Mesothelial cell of epicardium (in vitro differentiated cells): ENCODE results near the gene PTCRA. TPM values are rescaled to one million over a fixed set of nuclear protein-coding genes. Genes with fewer than 3 reads are reported as not detected.

Experiments
- DNase-seq, 2 experiments: peaks; one replicate each; pipeline ENCODE4 v3.0.0; 2021; ENCODE audit warnings: low spot score in 2 of 2; ENCODE audit not compliant: unreplicated experiment in 2 of 2
- H3K27ac Mint-ChIP-seq: 2 replicates; pipeline ENCODE4 v1.8.0; 2021; ENCODE audit warnings: mixed read lengths
- H3K27me3 Mint-ChIP-seq: 2 replicates; pipeline ENCODE4 v1.8.0; 2021; ENCODE audit warnings: low read depth, mixed read lengths
- H3K36me3 Mint-ChIP-seq: 2 replicates; pipeline ENCODE4 v1.8.0; 2021; ENCODE audit warnings: mixed read lengths
- H3K4me1 Mint-ChIP-seq: 2 replicates; pipeline ENCODE4 v1.8.0; 2021; ENCODE audit warnings: mixed read lengths
- H3K4me3 Mint-ChIP-seq: 2 replicates; pipeline ENCODE4 v1.8.0; 2021; ENCODE audit warnings: mild to moderate bottlenecking, moderate library complexity, mixed read lengths
- H3K9me3 Mint-ChIP-seq: 2 replicates; pipeline ENCODE4 v1.8.0; 2021; ENCODE audit warnings: mixed read lengths
- total RNA-seq: library from RNA; stranded (reverse); gene quantifications from 3 replicates; pipeline ENCODE4 v1.2.1, GENCODE V29; 2021
- TF ChIP-seq, protein P1 (sequence below): fragments of 200-600 bp; sonication (generic); IDR thresholded peaks from one replicate; pipeline ENCODE4 v1.5.0; 2021; ENCODE audit warnings: antibody characterized with exemption; ENCODE audit not compliant: unreplicated experiment

Gene PTCRA
- total RNA-seq, 1 donor from 2014 or later = not detected

DNA sequence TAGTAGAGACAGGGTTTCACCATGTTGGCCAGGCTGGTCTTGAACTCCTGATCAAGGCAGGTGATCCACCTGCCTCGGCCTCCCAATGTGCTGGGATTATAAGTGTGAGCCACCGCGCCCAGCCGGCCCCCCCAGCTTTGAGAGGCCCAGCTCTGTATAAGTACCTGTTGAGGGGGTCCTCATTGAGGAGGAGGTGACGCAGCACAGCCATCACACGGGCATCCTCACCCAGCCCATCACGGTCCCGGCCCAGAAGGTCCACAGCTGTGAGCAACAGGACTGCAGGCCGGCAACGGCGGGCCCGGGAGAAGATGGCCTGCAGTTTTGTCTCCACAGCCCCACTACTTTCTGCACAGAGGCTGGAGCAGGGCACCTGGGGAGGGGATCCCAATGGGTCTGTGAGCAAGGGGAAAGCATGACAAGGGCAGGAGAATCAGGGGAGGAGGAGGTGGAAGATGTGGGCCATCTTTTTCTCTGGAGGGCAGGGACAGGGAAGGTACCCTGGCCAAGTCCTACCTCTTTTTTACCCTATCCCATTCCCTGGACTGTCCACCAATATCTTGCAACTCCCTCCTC, 52.4 kb downstream of the PTCRA start:
- no peaks in the 10 kb centered on the region for H3K4me1 Mint-ChIP-seq
- H3K27me3 Mint-ChIP-seq = no peaks in the 10 kb centered on the region
- H3K9me3 Mint-ChIP-seq = no peaks in the 10 kb centered on the region
- DNase-seq = no peak
- peaks cover 11% of the 10 kb centered on the region for H3K36me3 Mint-ChIP-seq
- H3K4me3 Mint-ChIP-seq = no peak overlapping the region
- H3K27ac Mint-ChIP-seq = no peak overlapping the region
- TF ChIP-seq, protein P1, sequence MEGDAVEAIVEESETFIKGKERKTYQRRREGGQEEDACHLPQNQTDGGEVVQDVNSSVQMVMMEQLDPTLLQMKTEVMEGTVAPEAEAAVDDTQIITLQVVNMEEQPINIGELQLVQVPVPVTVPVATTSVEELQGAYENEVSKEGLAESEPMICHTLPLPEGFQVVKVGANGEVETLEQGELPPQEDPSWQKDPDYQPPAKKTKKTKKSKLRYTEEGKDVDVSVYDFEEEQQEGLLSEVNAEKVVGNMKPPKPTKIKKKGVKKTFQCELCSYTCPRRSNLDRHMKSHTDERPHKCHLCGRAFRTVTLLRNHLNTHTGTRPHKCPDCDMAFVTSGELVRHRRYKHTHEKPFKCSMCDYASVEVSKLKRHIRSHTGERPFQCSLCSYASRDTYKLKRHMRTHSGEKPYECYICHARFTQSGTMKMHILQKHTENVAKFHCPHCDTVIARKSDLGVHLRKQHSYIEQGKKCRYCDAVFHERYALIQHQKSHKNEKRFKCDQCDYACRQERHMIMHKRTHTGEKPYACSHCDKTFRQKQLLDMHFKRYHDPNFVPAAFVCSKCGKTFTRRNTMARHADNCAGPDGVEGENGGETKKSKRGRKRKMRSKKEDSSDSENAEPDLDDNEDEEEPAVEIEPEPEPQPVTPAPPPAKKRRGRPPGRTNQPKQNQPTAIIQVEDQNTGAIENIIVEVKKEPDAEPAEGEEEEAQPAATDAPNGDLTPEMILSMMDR = no peak

DNA sequence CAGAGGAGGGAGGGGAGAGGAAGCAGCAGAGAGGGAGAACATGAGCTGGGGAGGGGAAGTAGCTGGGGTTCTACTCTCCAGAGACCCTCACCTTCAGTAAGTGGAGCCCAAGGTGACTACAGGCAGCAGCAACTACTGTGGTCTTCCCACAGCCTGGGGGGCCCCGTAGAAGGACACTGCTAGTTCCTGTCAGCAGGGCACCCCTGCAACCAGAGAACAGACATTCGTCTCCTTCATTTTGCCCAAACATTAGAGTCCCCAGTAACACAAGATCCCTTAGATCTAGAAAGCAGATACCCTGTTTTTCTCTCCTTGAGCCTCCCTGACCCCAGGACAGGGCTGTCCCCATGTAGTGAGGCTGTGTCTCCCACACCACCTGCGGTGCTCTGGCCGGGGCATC, 52.9 kb downstream of the PTCRA start:
- Mint-ChIP-seq H3K9me3 (no peaks in the 10 kb centered on the region), H3K36me3 (peaks cover 12% of the 10 kb centered on the region), H3K4me1 (no peaks in the 10 kb centered on the region), H3K27ac (no peak overlapping the region), H3K4me3 (no peak overlapping the region), H3K27me3 (no peaks in the 10 kb centered on the region)
- TF ChIP-seq, protein P1 = no peak
- no peak for DNase-seq

DNA sequence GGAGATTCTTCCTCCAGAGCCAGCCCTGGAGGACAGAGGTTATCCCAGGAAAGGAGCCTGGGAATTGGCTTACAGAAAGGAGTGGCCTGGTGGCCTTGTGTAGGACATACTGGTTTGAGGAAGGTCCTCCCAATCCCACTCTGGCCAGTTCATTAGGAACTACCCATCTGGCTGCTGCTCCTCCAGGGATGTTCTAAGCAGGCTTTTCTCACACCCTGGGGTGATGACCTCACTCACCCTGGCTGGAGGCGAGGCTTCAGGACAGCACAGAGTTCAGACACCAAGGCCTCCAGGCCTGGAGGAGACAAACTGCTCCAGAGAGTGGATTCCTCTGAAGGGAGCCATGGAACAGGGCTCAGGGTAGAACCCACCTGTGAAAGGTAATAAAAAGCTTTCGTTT, 53.6 kb downstream of the PTCRA start:
- no peak for DNase-seq
- H3K36me3 Mint-ChIP-seq = peaks cover 12% of the 10 kb centered on the region
- TF ChIP-seq, protein P1 = no peak
- no peaks in the 10 kb centered on the region for H3K4me1 Mint-ChIP-seq
- no peak overlapping the region for H3K4me3 Mint-ChIP-seq
- no peaks in the 10 kb centered on the region for H3K9me3 Mint-ChIP-seq
- no peaks in the 10 kb centered on the region for H3K27me3 Mint-ChIP-seq
- no peak overlapping the region for H3K27ac Mint-ChIP-seq

DNA sequence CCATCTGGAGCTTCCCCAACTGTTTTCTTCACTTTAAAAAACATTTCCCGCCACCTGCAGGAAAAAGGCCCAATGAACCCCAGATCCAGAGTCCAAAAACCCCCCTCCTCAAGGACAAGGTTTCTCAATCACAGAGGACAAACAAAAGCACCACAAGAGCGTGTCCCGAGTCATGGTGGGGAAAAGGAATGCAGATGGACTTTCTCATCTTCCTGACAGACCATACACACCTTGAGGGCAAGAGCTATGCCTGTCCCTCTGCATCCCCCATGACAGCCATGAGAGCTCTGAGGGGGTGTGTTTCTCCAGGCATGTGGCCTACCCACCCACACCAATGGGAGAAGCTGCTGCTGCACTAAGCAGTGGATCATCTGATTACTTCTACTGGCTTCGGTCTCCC, 54.1 kb downstream of the PTCRA start:
- no peaks in the 10 kb centered on the region for H3K27me3 Mint-ChIP-seq

DNA sequence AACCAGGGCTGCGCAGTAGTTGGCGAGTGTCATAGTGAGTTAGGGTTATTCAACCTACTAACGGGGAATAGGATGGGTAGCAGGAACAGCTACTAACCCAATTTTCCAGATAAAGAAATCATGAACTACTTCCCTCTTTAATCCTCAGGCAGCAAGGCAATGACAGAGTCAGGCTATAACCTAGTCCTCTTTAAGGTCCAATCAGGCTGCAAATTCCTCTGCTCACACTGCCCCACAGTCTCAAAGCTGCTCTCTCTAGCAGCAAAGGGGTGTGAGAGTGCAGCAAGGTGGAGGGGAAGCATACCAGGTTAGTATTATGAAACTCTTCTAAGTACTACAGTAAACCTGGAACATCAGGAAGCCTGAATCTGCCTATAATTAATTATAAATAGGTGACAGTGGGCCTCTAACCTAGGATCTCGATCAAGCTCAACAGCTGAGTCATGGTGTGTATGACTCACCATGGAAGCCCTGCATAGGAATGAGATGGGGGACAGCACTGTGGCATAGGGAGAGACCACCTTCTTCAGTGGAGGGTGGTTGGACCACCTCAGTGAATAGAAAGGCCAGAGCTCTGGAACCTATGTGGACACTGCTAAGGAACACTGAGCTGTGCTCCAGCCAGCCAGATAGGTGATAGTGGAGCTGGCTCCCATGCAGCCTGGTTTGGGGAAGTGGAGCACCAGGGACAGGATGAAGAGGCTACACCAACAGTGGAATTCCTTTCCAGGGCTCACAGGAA, 55.2 kb downstream of the PTCRA start:
- Mint-ChIP-seq H3K9me3 (no peaks in the 10 kb centered on the region), H3K36me3 (peaks cover 10% of the 10 kb centered on the region), H3K27me3 (no peaks in the 10 kb centered on the region), H3K4me3 (no peak overlapping the region), H3K27ac (no peak overlapping the region), H3K4me1 (no peaks in the 10 kb centered on the region)
- DNase-seq = no peak
- TF ChIP-seq, protein P1 = no peak

More for the DNA sequence above, 54.1 kb downstream of the PTCRA start:
- H3K27ac Mint-ChIP-seq = no peak overlapping the region
- H3K4me3 Mint-ChIP-seq = no peak overlapping the region
- DNase-seq = no peak
- H3K9me3 Mint-ChIP-seq = no peaks in the 10 kb centered on the region
- TF ChIP-seq, protein P1 = no peak
- peaks cover 10% of the 10 kb centered on the region for H3K36me3 Mint-ChIP-seq
- H3K4me1 Mint-ChIP-seq = no peaks in the 10 kb centered on the region
